Measurements from ENCODE around the gene LEF1.
"Not testable (repeated sequence)": the region's sequence is repeated elsewhere in the genome, so short reads cannot be mapped to it uniquely, and the experiment has no call there.

Gene LEF1

DNA sequence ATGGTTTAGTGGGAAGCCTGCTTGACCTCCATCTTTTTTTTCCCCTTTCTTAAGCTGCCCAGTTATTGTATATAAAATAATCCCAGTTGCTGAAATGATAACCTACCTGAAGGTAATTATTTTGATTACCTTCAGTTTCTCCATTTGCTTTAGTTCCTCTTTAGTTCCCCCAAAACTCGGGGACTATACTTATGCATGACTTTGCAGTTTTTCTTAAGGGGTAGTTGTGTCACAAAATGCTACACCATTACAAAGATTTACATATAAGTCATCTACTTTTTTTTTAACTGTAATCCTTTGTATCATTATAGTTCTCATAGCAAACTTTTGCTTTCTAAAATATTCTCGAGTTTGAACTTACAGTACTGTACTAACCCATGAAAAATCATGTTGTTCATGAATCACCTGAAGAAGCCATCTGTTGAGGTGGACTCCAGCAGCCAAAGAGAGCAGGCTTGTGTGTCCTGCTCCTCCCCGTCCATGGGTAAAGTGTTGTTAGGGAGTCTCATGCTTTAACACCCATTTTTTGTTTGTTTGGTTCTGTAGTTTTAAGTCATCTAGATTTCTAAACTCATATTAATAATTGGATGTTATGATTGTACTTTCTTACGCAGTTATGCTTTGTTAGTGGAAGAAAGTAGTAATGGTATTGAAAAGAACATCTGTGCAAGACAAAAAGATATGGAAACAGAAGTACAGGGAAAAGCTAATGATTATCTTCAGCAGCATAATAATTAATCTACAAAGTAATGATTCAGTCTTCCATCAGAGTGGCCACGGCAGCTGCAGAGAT lies 144.5 kb downstream of the LEF1 start:
- Mint-ChIP-seq H3K27ac (no peak overlapping the region), H3K4me3 (no peak overlapping the region), H3K9me3 (no peaks in the 10 kb centered on the region), H3K4me1 (peaks cover 55% of the 10 kb centered on the region), H3K27me3 (ENCODE audit: low read depth, poor library complexity) (peaks cover 3% of the 10 kb centered on the region), H3K36me3 (ENCODE audit: low read depth) (peaks cover 63% of the 10 kb centered on the region)
- no peak for DNase-seq
- TF ChIP-seq, protein P1, sequence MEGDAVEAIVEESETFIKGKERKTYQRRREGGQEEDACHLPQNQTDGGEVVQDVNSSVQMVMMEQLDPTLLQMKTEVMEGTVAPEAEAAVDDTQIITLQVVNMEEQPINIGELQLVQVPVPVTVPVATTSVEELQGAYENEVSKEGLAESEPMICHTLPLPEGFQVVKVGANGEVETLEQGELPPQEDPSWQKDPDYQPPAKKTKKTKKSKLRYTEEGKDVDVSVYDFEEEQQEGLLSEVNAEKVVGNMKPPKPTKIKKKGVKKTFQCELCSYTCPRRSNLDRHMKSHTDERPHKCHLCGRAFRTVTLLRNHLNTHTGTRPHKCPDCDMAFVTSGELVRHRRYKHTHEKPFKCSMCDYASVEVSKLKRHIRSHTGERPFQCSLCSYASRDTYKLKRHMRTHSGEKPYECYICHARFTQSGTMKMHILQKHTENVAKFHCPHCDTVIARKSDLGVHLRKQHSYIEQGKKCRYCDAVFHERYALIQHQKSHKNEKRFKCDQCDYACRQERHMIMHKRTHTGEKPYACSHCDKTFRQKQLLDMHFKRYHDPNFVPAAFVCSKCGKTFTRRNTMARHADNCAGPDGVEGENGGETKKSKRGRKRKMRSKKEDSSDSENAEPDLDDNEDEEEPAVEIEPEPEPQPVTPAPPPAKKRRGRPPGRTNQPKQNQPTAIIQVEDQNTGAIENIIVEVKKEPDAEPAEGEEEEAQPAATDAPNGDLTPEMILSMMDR (IDR thresholded peaks at IDR 0.05): no peak

DNA sequence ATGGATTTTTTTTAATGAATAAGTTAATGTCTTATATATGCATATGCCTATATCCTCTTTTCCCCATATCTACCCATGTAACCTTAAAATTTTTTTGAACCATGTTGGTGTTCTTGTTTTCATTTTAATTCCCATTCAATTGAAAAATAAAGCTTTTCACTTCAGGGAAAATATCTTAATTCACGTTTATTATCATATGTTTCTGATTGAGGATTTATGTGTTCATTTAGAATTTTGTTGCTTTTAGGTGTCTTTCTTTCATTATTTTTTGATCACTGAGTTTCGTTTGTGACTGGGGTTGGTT lies 149.9 kb downstream of the LEF1 start:
- Mint-ChIP-seq H3K27ac (no peak overlapping the region), H3K4me3 (no peak overlapping the region), H3K36me3 (ENCODE audit: low read depth) (peaks cover 60% of the 10 kb centered on the region), H3K27me3 (ENCODE audit: low read depth, poor library complexity) (peaks cover 3% of the 10 kb centered on the region), H3K4me1 (peaks cover 31% of the 10 kb centered on the region), H3K9me3 (no peaks in the 10 kb centered on the region)
- TF ChIP-seq, protein P1 (IDR thresholded peaks at IDR 0.05): no peak
- DNase-seq: no peak

DNA sequence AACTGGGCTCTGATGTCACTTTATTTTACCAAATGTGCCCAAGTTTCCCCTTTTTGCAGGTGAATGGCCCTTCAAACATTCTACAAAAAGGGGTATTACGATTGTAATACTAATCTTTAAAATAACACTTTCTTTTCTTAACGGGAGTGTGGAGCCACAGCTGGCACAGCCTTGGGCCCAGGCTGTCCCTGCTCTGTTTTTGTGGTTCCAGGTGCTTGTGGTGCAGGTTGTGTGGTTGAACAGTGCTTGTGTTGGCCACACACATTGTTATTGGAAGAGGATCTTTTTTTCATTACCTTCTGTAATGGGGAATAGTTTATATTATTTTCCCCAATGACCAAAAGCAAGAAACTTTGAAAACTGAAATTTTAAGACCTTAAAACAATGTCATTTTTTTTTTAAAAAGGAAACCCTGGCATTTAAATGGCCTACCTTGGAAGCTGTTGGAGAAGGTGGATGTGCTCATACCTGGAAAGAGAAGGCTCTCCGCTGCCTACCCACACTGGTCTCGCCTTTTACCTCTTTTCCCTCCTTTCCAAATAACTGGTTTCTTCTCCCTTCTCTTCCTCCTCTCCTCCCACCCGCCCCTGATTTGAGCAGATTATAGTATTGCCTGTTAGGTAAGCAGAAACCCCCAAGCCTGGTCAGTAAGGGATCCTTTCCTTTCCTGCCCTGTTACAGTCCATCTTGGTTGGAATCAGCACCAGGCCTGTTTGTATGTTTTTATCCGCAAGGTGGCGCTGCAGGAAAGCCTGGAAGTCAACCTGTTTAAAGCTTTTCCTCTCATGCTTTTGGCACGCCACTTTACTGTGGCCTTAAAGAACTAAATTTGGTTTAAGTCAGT lies 150.5 kb downstream of the LEF1 start:
- peak; percentile 89 for DNase-seq
- TF ChIP-seq, protein P1 (IDR thresholded peaks at IDR 0.05): peak; percentile 90
- peaks cover 56% of the 10 kb centered on the region for H3K36me3 Mint-ChIP-seq (ENCODE audit: low read depth)
- no peak overlapping the region for H3K4me3 Mint-ChIP-seq
- peaks cover 31% of the 10 kb centered on the region for H3K4me1 Mint-ChIP-seq
- H3K27me3 Mint-ChIP-seq (ENCODE audit: low read depth, poor library complexity): peaks cover 3% of the 10 kb centered on the region
- H3K27ac Mint-ChIP-seq: no peak overlapping the region
- H3K9me3 Mint-ChIP-seq: no peaks in the 10 kb centered on the region

DNA sequence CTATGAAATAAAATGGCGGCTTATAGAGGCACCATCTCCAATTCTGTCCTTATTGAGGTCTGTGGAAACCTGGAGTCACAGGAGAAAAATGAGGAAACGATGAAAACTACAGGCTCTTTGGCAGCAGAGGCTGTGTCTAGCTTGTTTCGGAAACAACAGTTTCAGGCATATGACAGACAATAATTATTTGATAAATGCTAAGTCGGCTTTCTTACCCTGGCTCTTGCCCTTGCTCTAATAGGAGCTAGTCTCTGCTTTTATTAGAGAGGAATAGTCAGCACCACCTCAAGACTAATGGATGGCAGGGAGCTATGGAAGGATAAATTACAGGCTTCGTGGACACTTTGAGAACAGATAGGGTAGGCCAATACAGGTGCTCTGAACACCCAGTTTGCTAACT lies 154.8 kb downstream of the LEF1 start:
- DNase-seq: no peak
- Mint-ChIP-seq H3K36me3 (ENCODE audit: low read depth) (peaks cover 73% of the 10 kb centered on the region), H3K27ac (no peak overlapping the region), H3K4me3 (no peak overlapping the region), H3K4me1 (peaks cover 2% of the 10 kb centered on the region), H3K27me3 (ENCODE audit: low read depth, poor library complexity) (no peaks in the 10 kb centered on the region), H3K9me3 (peaks cover 21% of the 10 kb centered on the region)
- TF ChIP-seq, protein P1 (IDR thresholded peaks at IDR 0.05): no peak

DNA sequence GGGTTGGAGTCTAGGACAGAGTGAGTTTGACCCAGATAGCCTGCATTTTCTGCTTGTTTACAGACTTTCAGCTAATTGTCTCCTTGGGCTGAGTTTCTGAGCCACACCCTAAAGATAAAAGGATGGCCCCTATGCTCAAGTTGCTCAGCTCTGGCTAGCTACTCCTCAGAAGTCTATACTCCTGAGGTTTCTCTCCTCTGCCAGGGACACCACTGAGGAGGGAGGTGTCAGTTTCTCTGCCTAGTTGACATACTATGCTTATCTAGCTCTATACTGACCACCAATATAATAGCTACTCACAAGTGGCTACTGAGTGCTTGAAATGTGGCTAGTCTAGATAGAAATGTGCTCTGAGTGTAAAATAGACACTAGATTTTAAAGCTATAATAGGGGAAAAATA lies 155.4 kb downstream of the LEF1 start:
- Mint-ChIP-seq H3K4me3 (no peak overlapping the region), H3K9me3 (peaks cover 24% of the 10 kb centered on the region), H3K27ac (no peak overlapping the region), H3K4me1 (no peaks in the 10 kb centered on the region), H3K36me3 (ENCODE audit: low read depth) (peaks cover 79% of the 10 kb centered on the region), H3K27me3 (ENCODE audit: low read depth, poor library complexity) (no peaks in the 10 kb centered on the region)
- no peak for DNase-seq
- TF ChIP-seq, protein P1 (IDR thresholded peaks at IDR 0.05): no peak

DNA sequence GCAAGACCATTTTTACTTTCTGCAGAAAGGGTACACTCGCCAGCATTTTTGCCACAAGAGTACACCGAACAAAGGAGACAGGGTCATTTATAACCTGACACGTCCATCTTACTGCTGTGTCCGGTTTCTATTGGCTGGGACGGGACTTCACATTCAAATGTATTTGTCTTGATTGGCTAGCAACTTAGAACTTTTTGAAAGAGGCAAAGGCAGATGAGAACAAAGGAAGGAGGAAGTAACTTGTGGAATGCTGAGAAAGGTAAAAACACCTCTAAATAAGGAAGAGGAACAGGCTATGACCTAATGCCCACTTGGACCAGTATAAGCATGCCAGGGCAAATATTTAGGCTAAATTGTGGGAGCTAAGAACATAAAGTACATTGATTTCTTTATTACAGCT lies 156.3 kb downstream of the LEF1 start:
- not testable (repeated sequence) for H3K4me1 Mint-ChIP-seq; H3K4me3 Mint-ChIP-seq; DNase-seq; H3K27ac Mint-ChIP-seq; H3K27me3 Mint-ChIP-seq (ENCODE audit: low read depth, poor library complexity)
- H3K36me3 Mint-ChIP-seq (ENCODE audit: low read depth): peaks cover 89% of the 10 kb centered on the region
- H3K9me3 Mint-ChIP-seq: peaks cover 29% of the 10 kb centered on the region
